NCI-H2171 (cell line): ENCODE results near the gene PERCC1.

Source experiments
- DNase-seq: peaks from one replicate; lab custom pipeline; 2025; lab: John Stamatoyannopoulos, UW

The PERCC1 gene

GRCh38 chr16:1412847-1413246 is 18.0 kb upstream of the PERCC1 start:
- DNase-seq = no peak

- peak; percentile 18 for DNase-seq
Observed at GRCh38 chr16:1413684-1414531, 17.0 kb upstream of the PERCC1 start.

- DNase-seq = peak; percentile 39
Observed at GRCh38 chr16:1414532-1415260, 16.2 kb upstream of the PERCC1 start, which contains the start of gene UNKL. Gene UNKL, minus strand, starts transcription at chr16:1414704. Its CDS starts 13 bp downstream, at chr16:1414691.

- DNase-seq = no peak
Observed at GRCh38 chr16:1416521-1416941, 14.3 kb upstream of the PERCC1 start.

- DNase-seq = no peak
Observed at GRCh38 chr16:1420111-1420539, 10.8 kb upstream of the PERCC1 start.

- no peak for DNase-seq
Observed at GRCh38 chr16:1422076-1422475, 8.8 kb upstream of the PERCC1 start.

GRCh38 chr16:1424028-1424427 is 6.8 kb upstream of the PERCC1 start:
- DNase-seq = no peak

- DNase-seq = no peak
Observed at GRCh38 chr16:1425616-1426370, 5.1 kb upstream of the PERCC1 start.

- peak; percentile 58 for DNase-seq
Observed at GRCh38 chr16:1426734-1427471, 4.0 kb upstream of the PERCC1 start.

GRCh38 chr16:1427473-1428461 is 3.1 kb upstream of the PERCC1 start:
- no peak for DNase-seq

GRCh38 chr16:1428511-1428910 is 2.4 kb upstream of the PERCC1 start:
- no peak for DNase-seq

GRCh38 chr16:1429012-1429411 is 1.9 kb upstream of the PERCC1 start:
- DNase-seq = no peak

GRCh38 chr16:1429631-1430030 is 1.2 kb upstream of the PERCC1 start:
- DNase-seq = no peak

- DNase-seq = no peak
Observed at GRCh38 chr16:1430214-1430758, 592 bp upstream of the PERCC1 start.

- no peak for DNase-seq
Observed at GRCh38 chr16:1431497-1432270, 806 bp downstream of the PERCC1 start.

- DNase-seq = no peak
Observed at GRCh38 chr16:1432388-1433262, 1.7 kb downstream of the PERCC1 start.

- no peak for DNase-seq
Observed at GRCh38 chr16:1433263-1433560, 2.3 kb downstream of the PERCC1 start.

- DNase-seq = no peak
Observed at GRCh38 chr16:1433756-1434155, 2.9 kb downstream of the PERCC1 start.
